ENCODE measurements around the gene SLC5A8. TPM values are rescaled to one million over a fixed set of nuclear protein-coding genes. Genes with fewer than 3 reads are reported as not detected.

The SLC5A8 gene, protein sequence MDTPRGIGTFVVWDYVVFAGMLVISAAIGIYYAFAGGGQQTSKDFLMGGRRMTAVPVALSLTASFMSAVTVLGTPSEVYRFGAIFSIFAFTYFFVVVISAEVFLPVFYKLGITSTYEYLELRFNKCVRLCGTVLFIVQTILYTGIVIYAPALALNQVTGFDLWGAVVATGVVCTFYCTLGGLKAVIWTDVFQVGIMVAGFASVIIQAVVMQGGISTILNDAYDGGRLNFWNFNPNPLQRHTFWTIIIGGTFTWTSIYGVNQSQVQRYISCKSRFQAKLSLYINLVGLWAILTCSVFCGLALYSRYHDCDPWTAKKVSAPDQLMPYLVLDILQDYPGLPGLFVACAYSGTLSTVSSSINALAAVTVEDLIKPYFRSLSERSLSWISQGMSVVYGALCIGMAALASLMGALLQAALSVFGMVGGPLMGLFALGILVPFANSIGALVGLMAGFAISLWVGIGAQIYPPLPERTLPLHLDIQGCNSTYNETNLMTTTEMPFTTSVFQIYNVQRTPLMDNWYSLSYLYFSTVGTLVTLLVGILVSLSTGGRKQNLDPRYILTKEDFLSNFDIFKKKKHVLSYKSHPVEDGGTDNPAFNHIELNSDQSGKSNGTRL
- total RNA-seq (not detected), total RNA-seq (0 to 0.13 (median 0) reads per million in 172 experiments)
- polyA plus RNA-seq (2013, experiment 1 of 2) = not detected
- polyA plus RNA-seq (2013, experiment 2 of 2) = not detected

DNA sequence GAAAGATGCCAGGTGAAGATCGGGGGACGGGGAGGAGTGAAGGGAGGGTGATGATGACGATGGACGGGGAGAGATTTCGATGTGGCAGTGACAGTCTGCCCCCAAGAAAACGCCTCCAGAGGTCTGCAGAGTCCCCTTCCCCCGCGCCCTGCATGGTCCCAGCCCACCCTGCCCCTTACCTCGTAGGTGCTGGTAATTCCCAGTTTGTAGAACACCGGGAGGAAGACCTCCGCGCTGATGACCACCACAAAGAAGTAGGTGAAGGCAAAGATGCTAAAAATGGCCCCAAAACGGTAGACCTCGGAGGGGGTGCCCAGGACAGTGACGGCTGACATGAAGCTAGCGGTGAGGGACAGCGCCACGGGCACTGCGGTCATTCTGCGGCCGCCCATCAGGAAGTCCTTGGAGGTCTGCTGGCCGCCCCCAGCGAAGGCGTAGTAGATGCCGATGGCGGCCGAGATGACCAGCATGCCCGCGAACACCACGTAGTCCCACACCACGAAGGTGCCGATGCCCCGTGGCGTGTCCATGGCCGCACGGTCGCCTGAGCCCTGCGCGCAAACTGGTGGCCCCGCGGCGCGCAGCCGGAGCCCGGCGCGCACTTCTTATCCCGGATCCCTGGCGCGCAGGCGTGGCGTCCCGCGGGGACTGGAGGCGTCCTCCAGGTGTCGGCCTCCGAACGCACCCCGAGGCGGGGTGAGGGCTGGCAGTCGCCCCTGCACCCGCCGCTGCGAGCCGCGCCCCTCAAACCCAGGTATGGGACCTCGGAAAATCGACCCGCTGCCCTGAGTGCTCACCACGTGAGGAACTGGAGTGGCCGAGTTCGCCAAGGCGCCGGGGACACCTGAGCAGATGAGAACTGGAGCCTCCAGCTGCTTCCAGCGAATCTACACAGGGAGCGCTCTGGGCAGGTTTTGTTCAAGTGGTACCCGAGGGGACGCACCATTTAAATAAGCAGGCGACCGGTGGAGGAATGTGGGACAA, at the start of gene SLC5A8:
Gene SLC5A8 (minus strand): TSS at position 920 of the 984 bp plus-strand sequence. CDS start 390 bp downstream, at position 530.
- Histone ChIP-seq H3K27ac (ENCODE audit: low read depth in 1 of 2, low read length in 2 of 2) (no peak within 1 kb of the TSS), H3K4me3 (ENCODE audit: low read length) (no peak within 1 kb of the TSS), H3K36me3 (ENCODE audit: insufficient read depth, low read length) (no peaks in the 10 kb centered on the region), H3K4me1 (ENCODE audit: insufficient read depth, low read length) (no peaks in the 10 kb centered on the region), H3K9me3 (ENCODE audit: control insufficient read depth in 1 of 2, insufficient read depth in 1 of 2, low read length in 2 of 2) (peaks cover 0 to 13% of the 10 kb centered on the region in 2 experiments), H3K27me3 (ENCODE audit: control insufficient read depth in 1 of 2, insufficient read depth in 2 of 2, low read length in 2 of 2) (peaks cover 13 to 21% of the 10 kb centered on the region in 2 experiments)
- H3K4me3 Mint-ChIP-seq = no peak within 1 kb of the TSS
- no peaks in the 10 kb centered on the region for H3K4me1 Mint-ChIP-seq (ENCODE audit: low read depth)
- ATAC-seq (ENCODE audit: poor library complexity) (no peak), DNase-seq (no peak)
- CTCF ChIA-PET = no interaction called here
- H3K27ac Mint-ChIP-seq = no peak within 1 kb of the TSS
- intact Hi-C loops (cut with DNase I, micrococcal nuclease) = no loop called here
- peaks cover 67% of the 10 kb centered on the region for H3K27me3 Mint-ChIP-seq
- H3K36me3 Mint-ChIP-seq (ENCODE audit: low read depth) = no peaks in the 10 kb centered on the region
- no peaks in the 10 kb centered on the region for H3K9me3 Mint-ChIP-seq
- TF ChIP-seq, protein P1, sequence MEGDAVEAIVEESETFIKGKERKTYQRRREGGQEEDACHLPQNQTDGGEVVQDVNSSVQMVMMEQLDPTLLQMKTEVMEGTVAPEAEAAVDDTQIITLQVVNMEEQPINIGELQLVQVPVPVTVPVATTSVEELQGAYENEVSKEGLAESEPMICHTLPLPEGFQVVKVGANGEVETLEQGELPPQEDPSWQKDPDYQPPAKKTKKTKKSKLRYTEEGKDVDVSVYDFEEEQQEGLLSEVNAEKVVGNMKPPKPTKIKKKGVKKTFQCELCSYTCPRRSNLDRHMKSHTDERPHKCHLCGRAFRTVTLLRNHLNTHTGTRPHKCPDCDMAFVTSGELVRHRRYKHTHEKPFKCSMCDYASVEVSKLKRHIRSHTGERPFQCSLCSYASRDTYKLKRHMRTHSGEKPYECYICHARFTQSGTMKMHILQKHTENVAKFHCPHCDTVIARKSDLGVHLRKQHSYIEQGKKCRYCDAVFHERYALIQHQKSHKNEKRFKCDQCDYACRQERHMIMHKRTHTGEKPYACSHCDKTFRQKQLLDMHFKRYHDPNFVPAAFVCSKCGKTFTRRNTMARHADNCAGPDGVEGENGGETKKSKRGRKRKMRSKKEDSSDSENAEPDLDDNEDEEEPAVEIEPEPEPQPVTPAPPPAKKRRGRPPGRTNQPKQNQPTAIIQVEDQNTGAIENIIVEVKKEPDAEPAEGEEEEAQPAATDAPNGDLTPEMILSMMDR (IDR thresholded peaks at IDR 0.05) = no peak
- POLR2A ChIA-PET = no interaction called here

DNA sequence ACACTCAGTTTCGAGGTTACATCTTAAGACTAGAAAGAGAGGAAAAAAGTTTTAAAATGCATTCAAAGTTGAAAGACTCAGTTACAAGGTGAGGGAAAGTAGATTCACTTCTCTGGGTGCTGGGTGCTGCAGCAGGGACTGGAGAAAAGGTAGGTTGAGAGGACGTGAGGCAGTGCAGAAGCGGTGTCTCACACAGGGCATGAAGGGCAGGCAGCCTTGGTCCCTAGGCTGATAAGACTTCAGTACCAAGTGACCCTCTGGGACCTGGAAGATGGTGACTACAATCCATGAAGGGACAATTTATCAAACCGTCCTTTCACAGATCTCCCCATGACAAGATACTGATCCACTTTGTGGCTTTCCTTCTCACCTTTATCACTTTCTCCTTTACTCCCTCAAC, 47.3 kb upstream of the SLC5A8 start:
- ChIA-PET CTCF (no interaction called here), POLR2A (no interaction called here)
- H3K27me3 ChIP-seq (ENCODE audit: control insufficient read depth in 1 of 2, insufficient read depth in 2 of 2, low read length in 2 of 2) = peaks cover 0 to 2% of the 10 kb centered on the region in 2 experiments
- H3K4me3 Mint-ChIP-seq = no peak overlapping the region
- no peaks in the 10 kb centered on the region for H3K36me3 ChIP-seq (ENCODE audit: insufficient read depth, low read length)
- DNase-seq = no peak
- intact Hi-C loops (cut with DNase I, micrococcal nuclease) = no loop called here
- no peak overlapping the region for H3K4me3 ChIP-seq (ENCODE audit: low read length)
- no peaks in the 10 kb centered on the region for H3K9me3 Mint-ChIP-seq
- H3K4me1 Mint-ChIP-seq (ENCODE audit: low read depth) = no peaks in the 10 kb centered on the region
- H3K27ac Mint-ChIP-seq = no peak overlapping the region
- H3K27me3 Mint-ChIP-seq = peaks cover 14% of the 10 kb centered on the region
- no peaks in the 10 kb centered on the region for H3K4me1 ChIP-seq (ENCODE audit: insufficient read depth, low read length)
- TF ChIP-seq, protein P1 (IDR thresholded peaks at IDR 0.05) = no peak
- H3K27ac ChIP-seq (ENCODE audit: low read depth in 1 of 2, low read length in 2 of 2) = no peak overlapping the region
- no peaks in the 10 kb centered on the region for H3K36me3 Mint-ChIP-seq (ENCODE audit: low read depth)
- ATAC-seq (ENCODE audit: poor library complexity) = no peak
- H3K9me3 ChIP-seq (ENCODE audit: control insufficient read depth in 1 of 2, insufficient read depth in 1 of 2, low read length in 2 of 2) = no peaks in the 10 kb centered on the region

DNA sequence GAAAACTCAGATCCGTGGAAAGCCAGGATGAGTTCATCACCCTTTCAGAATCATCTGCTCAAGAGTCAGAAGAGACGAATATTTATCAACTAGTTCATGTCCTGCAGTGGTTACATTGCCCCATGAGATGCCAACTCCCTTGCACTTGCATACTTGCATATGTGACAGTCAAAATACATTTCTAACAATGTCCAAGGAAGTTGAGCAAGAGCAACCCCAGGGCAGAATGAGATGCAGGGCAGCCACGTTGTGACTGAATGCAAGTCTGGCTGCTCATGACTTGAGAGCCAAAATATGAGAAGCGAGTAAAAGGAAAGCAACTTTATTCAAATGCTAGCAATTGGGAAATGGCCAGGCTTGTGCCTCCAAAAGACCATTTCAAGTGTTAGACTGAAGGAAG, 46.2 kb upstream of the SLC5A8 start:
- peaks cover 18% of the 10 kb centered on the region for H3K27me3 Mint-ChIP-seq
- no peak for ATAC-seq (ENCODE audit: poor library complexity)
- no peak overlapping the region for H3K4me3 ChIP-seq (ENCODE audit: low read length)
- intact Hi-C loops (cut with DNase I, micrococcal nuclease) = no loop called here
- no peaks in the 10 kb centered on the region for H3K36me3 ChIP-seq (ENCODE audit: insufficient read depth, low read length)
- peaks cover 0 to 2% of the 10 kb centered on the region in 2 experiments for H3K27me3 ChIP-seq (ENCODE audit: control insufficient read depth in 1 of 2, insufficient read depth in 2 of 2, low read length in 2 of 2)
- ChIA-PET POLR2A (no interaction called here), CTCF (no interaction called here)
- no peaks in the 10 kb centered on the region for H3K9me3 ChIP-seq (ENCODE audit: control insufficient read depth in 1 of 2, insufficient read depth in 1 of 2, low read length in 2 of 2)
- TF ChIP-seq, protein P1 (IDR thresholded peaks at IDR 0.05) = no peak
- DNase-seq = no peak
- H3K4me1 Mint-ChIP-seq (ENCODE audit: low read depth) = no peaks in the 10 kb centered on the region
- H3K27ac Mint-ChIP-seq = no peak overlapping the region
- no peaks in the 10 kb centered on the region for H3K36me3 Mint-ChIP-seq (ENCODE audit: low read depth)
- H3K4me1 ChIP-seq (ENCODE audit: insufficient read depth, low read length) = no peaks in the 10 kb centered on the region
- no peak overlapping the region for H3K4me3 Mint-ChIP-seq
- H3K27ac ChIP-seq (ENCODE audit: low read depth in 1 of 2, low read length in 2 of 2) = no peak overlapping the region
- no peaks in the 10 kb centered on the region for H3K9me3 Mint-ChIP-seq

Measured in CD4-positive, alpha-beta T cell (primary cell).